Measurements from ENCODE around the gene CARD9. TPM values are rescaled to one million over a fixed set of nuclear protein-coding genes. Genes with fewer than 3 reads are reported as not detected.
A peak's percentile ranks its signal among the peaks of the same experiment; 100 is the strongest.
"Not testable (repeated sequence)": the region's sequence is repeated elsewhere in the genome, so short reads cannot be mapped to it uniquely, and the experiment has no call there.

Gene CARD9, protein sequence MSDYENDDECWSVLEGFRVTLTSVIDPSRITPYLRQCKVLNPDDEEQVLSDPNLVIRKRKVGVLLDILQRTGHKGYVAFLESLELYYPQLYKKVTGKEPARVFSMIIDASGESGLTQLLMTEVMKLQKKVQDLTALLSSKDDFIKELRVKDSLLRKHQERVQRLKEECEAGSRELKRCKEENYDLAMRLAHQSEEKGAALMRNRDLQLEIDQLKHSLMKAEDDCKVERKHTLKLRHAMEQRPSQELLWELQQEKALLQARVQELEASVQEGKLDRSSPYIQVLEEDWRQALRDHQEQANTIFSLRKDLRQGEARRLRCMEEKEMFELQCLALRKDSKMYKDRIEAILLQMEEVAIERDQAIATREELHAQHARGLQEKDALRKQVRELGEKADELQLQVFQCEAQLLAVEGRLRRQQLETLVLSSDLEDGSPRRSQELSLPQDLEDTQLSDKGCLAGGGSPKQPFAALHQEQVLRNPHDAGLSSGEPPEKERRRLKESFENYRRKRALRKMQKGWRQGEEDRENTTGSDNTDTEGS
- 8.5 TPM for total RNA-seq

DNA sequence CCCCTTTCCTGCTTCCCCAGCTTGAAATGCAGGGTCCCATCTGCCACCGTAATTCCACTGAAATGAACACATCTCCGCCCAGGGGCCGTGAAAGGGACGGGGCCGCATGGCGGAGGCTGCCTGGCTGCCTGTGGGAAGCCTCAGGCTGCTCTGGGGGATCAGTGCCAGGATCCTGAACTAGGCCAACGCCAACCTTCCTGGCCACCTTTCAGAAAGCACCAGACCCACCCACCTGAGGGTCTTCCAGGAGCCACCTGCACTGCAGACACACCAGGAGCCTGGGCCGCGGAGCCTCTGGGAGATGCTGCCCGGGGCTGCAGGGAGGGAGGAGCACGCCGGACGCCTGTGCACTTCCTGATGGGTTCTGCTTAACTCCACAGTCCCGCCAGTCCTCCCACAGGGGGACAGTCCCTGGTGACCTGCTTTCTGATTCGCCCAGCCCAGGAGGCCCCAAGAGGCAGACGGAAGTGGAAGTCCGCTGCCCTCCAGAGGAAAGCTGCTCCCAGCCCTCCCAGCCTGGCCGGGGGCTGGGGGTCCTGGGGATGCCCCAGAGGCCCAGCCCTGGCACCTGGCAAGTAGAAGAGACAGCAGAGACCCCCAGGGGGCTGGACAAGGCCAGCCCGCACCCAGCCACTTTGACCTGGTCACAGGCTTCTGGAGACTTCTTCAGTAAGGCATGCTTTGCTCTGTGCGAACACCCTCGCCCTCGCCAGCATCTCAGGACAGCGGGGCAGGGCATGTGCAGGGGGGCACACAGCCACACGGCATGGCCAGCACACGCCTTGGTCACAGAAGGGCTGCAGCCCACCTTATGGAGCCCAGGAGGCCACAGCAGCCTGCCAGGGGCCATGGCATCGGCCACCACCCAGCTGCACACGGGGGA is at the start of gene CARD9:
Gene CARD9, minus strand, starts transcription at position 370 of the 883 bp plus-strand sequence. CDS start 1,591 bp downstream, outside the sequence.
- H3K27me3 ChIP-seq (ENCODE audit: insufficient read depth, low read length): no peaks in the 10 kb centered on the region
- H3K9me3 ChIP-seq (ENCODE audit: low read depth, low read length): no peaks in the 10 kb centered on the region
- peaks cover 23% of the 10 kb centered on the region for H3K4me1 ChIP-seq (ENCODE audit: insufficient read depth, low read length)
- H3K4me3 ChIP-seq (ENCODE audit: low read length): peak within 1 kb of the TSS; percentile 41

DNA sequence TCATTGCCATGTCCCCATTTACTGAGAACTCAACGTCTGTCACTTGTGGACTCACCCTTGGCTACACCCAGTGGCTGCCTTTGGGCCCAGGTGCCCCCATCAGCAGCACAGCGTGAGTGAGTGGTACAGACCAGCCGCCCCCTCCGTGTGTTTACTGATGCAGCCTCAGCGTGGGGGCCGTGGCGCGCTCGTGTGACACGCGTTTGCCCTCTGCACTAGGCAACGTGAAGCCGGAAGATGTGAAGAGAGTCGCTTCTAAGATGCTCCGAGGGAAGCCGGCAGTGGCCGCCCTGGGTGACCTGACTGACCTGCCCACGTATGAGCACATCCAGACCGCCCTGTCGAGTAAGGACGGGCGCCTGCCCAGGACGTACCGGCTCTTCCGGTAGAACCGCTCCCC is 49.4 kb upstream of the CARD9 start:
- Histone ChIP-seq H3K27me3 (ENCODE audit: insufficient read depth, low read length) (no peaks in the 10 kb centered on the region), H3K4me1 (ENCODE audit: insufficient read depth, low read length) (no peaks in the 10 kb centered on the region), H3K4me3 (ENCODE audit: low read length) (no peak overlapping the region), H3K9me3 (ENCODE audit: low read depth, low read length) (no peaks in the 10 kb centered on the region)

DNA sequence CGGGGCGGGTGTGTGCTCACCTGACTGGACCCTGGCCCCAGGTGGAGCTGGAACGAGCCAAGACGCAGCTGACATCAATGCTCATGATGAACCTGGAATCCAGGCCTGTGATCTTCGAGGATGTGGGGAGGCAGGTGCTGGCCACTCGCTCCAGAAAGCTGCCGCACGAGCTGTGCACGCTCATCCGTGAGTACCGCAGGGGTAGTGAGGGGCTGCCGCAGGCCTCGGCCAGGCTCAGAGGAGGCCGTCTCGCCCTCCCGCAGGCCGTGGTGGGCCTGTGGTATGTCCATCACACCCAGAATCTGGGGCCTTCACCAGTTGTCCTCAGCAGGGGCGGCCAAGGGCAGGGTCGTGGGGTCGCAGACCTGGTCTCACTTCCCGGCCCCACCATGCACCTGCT is 48.3 kb upstream of the CARD9 start:
- no peaks in the 10 kb centered on the region for H3K4me1 ChIP-seq (ENCODE audit: insufficient read depth, low read length)
- no peak overlapping the region for H3K4me3 ChIP-seq (ENCODE audit: low read length)
- H3K27me3 ChIP-seq (ENCODE audit: insufficient read depth, low read length): no peaks in the 10 kb centered on the region
- H3K9me3 ChIP-seq (ENCODE audit: low read depth, low read length): no peaks in the 10 kb centered on the region

DNA sequence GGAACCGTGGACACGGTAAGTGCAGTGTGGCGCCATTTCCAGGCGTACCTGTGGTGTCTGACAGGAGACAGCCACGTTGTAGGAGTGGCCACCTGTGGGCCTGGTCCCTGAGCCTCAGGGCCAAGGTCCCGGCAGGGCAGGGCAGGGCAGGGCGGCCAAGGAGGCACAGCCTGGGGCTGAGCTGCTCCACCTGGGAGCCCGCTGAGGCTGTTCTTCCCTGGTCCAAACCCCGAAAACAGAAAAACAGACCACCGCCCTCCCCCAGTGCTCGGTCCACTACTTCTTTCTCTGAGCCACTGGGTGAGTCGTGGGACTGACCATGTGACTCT is 45.6 kb upstream of the CARD9 start:
- Histone ChIP-seq H3K4me1 (ENCODE audit: insufficient read depth, low read length) (no peaks in the 10 kb centered on the region), H3K27me3 (ENCODE audit: insufficient read depth, low read length) (no peaks in the 10 kb centered on the region), H3K9me3 (ENCODE audit: low read depth, low read length) (no peaks in the 10 kb centered on the region), H3K4me3 (ENCODE audit: low read length) (no peak overlapping the region)

DNA sequence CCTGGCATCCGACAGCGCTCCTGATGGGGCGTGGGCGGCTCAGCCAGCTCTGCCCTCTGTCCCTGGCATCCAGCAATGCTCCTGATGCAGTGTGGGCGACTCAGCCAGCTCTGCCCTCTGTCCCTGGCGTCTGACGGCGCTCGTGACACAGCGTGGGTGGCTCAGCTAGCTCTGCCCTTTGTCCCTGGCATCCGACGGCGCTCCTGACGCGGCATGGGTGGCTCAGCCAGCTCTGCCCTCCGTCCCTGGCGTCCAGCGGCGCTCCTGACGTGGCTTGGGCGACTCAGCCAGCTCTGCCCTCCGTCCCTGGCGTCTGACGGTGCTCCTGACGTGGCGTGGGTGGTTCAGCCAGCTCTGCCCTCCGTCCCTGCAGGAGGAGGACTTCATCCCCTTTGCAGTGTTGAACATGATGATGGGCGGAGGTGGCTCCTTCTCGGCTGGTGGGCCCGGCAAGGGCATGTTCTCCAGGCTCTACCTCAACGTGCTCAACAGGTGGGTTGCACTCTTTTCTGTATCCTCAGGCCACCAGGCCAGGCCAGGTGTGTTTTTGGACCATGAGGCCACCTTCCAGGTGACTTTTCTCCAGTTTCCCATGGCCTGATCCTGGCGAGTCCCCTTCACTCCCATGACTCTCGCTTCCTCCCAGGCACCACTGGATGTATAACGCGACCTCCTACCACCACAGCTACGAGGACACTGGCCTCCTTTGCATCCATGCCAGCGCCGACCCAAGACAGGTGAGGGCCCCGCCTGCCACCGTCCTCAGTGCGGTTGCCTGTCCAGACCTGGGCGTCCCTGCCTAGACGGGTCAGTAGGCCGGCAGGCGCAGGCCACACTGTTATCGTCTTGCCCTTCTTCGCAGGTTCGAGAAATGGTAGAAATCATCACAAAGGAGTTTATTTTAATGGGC is 45.0 kb upstream of the CARD9 start:
- Histone ChIP-seq H3K9me3 (ENCODE audit: low read depth, low read length) (no peaks in the 10 kb centered on the region), H3K27me3 (ENCODE audit: insufficient read depth, low read length) (no peaks in the 10 kb centered on the region), H3K4me3 (ENCODE audit: low read length) (no peak overlapping the region)

DNA sequence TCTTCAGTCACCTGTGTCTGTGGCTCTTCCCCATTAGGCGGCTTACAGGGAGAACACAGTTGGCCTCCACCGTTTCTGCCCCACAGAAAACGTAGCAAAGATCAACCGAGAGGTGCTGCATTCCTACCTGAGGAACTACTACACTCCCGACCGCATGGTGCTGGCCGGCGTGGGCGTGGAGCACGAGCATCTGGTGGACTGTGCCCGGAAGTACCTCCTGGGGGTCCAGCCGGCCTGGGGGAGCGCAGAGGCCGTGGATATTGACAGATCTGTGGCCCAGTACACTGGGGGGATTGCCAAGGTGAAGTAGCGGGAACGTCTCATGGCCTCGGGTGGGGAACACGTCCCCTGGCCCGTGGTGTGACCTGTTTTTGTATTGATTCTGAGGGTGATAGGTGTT is 43.4 kb upstream of the CARD9 start:
- Histone ChIP-seq H3K9me3 (ENCODE audit: low read depth, low read length) (no peaks in the 10 kb centered on the region), H3K27me3 (ENCODE audit: insufficient read depth, low read length) (no peaks in the 10 kb centered on the region), H3K4me3 (ENCODE audit: low read length) (no peak overlapping the region), H3K4me1 (ENCODE audit: insufficient read depth, low read length) (peaks cover under 1% of the 10 kb centered on the region)

More for the DNA sequence above, 45.0 kb upstream of the CARD9 start:
- no peaks in the 10 kb centered on the region for H3K4me1 ChIP-seq (ENCODE audit: insufficient read depth, low read length)

DNA sequence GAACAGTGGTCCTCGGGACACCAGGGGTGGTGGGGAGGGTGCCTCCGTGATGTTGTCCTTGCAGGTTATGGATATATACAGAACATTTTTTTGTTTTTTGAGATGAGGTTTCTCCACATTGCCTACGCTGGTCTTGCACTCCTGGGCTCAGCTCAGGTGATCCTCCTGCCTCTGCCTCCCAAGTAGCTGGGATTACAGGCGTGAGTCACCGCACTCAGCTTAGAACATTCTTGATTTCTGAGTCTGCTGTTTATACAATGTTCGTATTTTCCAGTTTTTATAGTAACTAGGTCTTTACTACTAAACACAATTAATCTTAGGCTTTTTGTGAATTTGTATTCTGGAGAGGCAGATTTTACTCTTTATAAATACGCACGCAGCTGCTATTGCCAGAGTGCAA is 43.0 kb upstream of the CARD9 start:
- peaks cover 5% of the 10 kb centered on the region for H3K4me1 ChIP-seq (ENCODE audit: insufficient read depth, low read length)
- H3K27me3 ChIP-seq (ENCODE audit: insufficient read depth, low read length): no peaks in the 10 kb centered on the region
- H3K4me3 ChIP-seq (ENCODE audit: low read length): no peak overlapping the region
- H3K9me3 ChIP-seq (ENCODE audit: low read depth, low read length): no peaks in the 10 kb centered on the region

DNA sequence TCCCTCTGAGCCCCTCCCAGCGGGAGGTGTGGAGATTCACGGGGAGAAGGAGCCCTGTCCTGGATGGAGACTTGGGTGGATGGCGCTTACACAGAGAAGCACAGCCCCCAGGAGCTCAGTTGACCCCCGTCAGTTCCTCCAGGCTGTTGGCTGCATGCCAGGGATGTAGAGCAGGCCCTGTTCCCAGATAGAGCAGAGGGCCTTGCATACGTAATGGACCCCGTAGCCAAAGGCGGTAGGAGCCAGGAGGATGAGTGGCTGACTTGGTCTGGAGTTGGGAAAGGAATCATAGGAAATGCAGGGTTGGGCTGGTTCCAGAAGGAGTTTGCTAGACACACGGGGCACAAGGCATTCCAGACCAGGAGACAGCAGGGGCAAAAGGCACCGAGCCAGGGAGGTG is 39.5 kb upstream of the CARD9 start:
- no peaks in the 10 kb centered on the region for H3K9me3 ChIP-seq (ENCODE audit: low read depth, low read length)
- H3K4me3 ChIP-seq (ENCODE audit: low read length): no peak overlapping the region
- H3K27me3 ChIP-seq (ENCODE audit: insufficient read depth, low read length): no peaks in the 10 kb centered on the region
- H3K4me1 ChIP-seq (ENCODE audit: insufficient read depth, low read length): peaks cover 27% of the 10 kb centered on the region

DNA sequence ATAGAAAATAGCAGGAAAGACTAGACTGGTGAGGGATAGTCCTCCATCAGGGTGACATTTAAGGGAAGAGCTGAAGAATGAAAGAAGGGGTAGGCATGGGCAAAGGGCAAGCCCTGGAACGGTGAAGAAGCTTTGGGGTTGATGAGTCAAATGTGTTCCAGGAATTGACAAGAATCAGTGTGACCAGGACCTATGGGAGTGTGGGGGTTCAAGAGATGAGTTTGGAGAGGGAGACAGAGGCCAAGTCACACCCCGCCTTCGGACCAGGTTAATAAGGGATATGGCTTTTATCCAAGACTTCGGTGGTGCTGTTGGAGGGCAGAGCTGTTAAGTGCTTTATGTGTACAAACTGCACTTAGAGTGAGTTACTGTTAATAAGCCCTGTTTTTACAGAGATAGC is 37.9 kb upstream of the CARD9 start:
- Histone ChIP-seq H3K9me3 (ENCODE audit: low read depth, low read length) (no peaks in the 10 kb centered on the region), H3K4me1 (ENCODE audit: insufficient read depth, low read length) (peaks cover 27% of the 10 kb centered on the region), H3K27me3 (ENCODE audit: insufficient read depth, low read length) (no peaks in the 10 kb centered on the region), H3K4me3 (ENCODE audit: low read length) (peak overlapping the region; percentile 84)

DNA sequence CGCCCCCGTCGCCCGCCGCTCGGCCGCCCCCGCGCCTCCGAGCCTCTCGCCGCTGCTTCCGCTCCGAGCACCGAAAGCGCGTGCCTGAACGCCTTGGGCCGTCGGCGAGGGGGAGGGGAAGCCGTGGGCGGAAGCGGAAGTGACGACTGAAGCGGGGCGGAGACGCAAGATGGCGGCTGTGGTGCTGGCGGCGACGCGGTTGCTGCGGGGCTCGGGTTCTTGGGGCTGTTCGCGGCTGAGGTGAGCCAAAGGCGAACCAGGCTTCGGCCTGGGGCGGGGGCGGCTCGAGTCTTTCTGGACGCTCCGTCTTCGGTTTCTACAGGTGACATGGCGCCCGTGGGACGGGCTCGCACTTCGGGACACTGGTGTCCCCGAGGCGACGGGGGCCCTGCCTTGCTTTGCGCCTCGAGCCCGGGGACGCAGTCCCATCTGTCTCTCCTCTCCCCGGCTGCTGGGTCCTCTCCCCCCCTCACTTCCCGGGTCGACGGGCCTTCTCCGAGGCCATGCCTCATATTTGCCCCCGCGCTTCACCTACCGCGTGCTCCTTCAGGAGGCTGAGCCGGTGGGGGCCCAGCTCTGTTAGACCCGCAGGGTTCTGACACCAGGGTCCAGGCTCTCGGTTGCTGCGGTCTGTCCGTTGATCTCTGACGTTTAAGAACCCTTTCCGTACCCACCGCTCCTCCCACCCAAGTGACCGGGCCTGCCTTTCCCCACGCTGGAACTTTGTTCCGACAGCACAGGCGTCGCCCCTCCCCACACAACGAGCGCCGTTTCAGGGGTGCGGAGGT is 37.2 kb upstream of the CARD9 start, which contains the start of the genes ENTR1 and PMPCA:
Gene ENTR1, minus strand, starts transcription at position 115 of the 788 bp plus-strand sequence. CDS start 217 bp downstream, outside the sequence.
Gene PMPCA, plus strand, starts transcription at position 159 of the 788 bp plus-strand sequence. Its CDS starts 11 bp downstream, at position 170.
- Histone ChIP-seq H3K4me1 (ENCODE audit: insufficient read depth, low read length) (peaks cover 27% of the 10 kb centered on the region), H3K27me3 (ENCODE audit: insufficient read depth, low read length) (no peaks in the 10 kb centered on the region), H3K9me3 (ENCODE audit: low read depth, low read length) (no peaks in the 10 kb centered on the region), H3K4me3 (ENCODE audit: low read length) (peak within 1 kb of the TSS; percentile 84)

DNA sequence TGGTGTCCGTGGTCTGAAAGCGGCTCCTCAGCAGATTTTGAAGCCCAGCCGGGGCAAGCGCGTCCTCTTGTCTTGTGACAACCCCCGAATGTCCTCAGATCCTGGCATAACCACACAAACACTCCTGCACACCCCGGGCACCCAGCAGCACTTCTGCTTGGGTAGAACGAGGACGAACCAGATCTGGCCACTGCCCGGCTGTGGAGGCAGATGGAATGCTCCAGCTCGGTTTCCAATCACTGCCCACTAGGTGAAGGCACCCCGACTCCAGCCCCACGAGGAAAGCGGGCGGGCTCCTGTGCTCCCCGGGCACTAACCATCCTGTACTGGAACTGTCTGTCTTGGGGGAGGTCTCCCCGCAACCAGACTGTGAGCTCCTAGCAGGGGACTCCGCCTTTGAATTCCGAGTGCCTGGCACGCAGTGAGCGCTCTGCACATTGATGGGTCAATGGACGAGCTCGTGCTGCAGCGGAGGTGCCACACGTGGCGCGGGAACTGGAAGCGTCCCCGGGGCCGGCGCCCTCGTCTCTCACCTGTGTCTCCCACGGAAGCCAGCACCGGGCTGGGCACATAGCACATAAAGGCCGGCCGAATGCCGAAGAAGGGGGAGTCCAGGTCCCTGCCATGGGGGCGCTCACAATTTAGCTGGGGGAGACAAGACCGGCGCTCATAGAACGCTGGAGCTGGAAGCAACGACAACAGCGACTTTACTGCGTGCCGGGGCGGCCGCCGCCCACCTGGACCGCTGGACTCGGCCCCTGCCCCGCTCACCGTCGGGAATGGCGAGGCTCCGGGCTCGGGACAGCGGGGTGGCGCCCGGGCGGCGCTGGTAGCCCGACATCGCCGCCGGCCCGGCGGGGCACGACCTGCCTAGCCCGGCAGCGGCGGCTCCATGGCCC is 36.3 kb upstream of the CARD9 start:
- peaks cover 34% of the 10 kb centered on the region for H3K4me1 ChIP-seq (ENCODE audit: insufficient read depth, low read length)
- no peaks in the 10 kb centered on the region for H3K27me3 ChIP-seq (ENCODE audit: insufficient read depth, low read length)
- peak overlapping the region; percentile 84 for H3K4me3 ChIP-seq (ENCODE audit: low read length)
- H3K9me3 ChIP-seq (ENCODE audit: low read depth, low read length): no peaks in the 10 kb centered on the region

DNA sequence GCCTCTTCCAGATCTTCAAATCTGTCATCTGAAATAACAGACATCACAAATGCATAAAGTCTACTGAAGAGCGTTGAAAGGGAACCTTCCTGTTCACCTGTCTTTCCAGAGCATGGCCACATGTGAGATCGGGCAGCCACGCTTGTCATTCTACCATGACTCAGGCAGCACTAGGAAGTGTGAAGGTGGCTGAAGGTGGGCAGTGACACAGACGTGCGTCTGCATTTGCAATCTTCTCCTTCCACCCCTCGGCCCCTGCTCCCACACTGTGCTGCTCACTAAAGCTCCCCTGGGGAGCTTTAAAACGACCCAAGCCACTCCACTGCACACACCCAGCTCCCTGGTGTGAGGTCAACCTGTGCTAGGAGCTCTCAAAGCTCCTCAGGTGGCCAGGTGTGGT is 34.4 kb upstream of the CARD9 start:
- Histone ChIP-seq H3K4me3 (ENCODE audit: low read length) (no peak overlapping the region), H3K4me1 (ENCODE audit: insufficient read depth, low read length) (peaks cover 50% of the 10 kb centered on the region)

DNA sequence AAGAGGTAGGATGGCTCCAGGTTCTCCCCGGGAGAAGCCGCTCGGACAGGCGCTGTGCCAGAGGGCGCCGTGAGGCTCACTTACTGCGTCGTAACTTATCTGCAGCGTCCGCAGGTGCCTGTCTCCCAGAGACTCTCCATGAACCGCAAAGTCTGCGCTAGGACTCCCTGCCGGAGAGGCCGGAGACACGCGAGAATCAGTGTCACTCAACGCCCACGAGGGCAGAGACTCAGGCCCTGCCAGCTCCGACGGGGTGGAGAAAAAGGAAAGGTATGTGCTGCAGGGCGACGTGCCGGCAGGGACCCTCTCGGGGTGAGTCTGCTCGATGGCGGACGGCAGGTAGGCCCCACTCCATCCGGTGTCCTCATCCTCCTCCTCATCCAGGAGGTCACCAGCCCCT is 33.6 kb upstream of the CARD9 start:
- peaks cover 50% of the 10 kb centered on the region for H3K4me1 ChIP-seq (ENCODE audit: insufficient read depth, low read length)

More for the DNA sequence above, 34.4 kb upstream of the CARD9 start:
- H3K27me3 ChIP-seq (ENCODE audit: insufficient read depth, low read length): no peaks in the 10 kb centered on the region
- H3K9me3 ChIP-seq (ENCODE audit: low read depth, low read length): no peaks in the 10 kb centered on the region

More for the DNA sequence above, 33.6 kb upstream of the CARD9 start:
- H3K9me3 ChIP-seq (ENCODE audit: low read depth, low read length); H3K27me3 ChIP-seq (ENCODE audit: insufficient read depth, low read length); H3K4me3 ChIP-seq (ENCODE audit: low read length): not testable (repeated sequence)

Measured in mononuclear cell (primary cell).